ENCODE data around the gene PTPRN2.

- TF ChIP-seq, protein P1, sequence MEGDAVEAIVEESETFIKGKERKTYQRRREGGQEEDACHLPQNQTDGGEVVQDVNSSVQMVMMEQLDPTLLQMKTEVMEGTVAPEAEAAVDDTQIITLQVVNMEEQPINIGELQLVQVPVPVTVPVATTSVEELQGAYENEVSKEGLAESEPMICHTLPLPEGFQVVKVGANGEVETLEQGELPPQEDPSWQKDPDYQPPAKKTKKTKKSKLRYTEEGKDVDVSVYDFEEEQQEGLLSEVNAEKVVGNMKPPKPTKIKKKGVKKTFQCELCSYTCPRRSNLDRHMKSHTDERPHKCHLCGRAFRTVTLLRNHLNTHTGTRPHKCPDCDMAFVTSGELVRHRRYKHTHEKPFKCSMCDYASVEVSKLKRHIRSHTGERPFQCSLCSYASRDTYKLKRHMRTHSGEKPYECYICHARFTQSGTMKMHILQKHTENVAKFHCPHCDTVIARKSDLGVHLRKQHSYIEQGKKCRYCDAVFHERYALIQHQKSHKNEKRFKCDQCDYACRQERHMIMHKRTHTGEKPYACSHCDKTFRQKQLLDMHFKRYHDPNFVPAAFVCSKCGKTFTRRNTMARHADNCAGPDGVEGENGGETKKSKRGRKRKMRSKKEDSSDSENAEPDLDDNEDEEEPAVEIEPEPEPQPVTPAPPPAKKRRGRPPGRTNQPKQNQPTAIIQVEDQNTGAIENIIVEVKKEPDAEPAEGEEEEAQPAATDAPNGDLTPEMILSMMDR (IDR thresholded peaks at IDR 0.05; ENCODE audit: low read depth, low read length) = no peak
- no peak for TF ChIP-seq POLR2A (IDR thresholded peaks at IDR 0.05; ENCODE audit: extremely low read depth, insufficient read length)
- no peak for TF ChIP-seq MAX (IDR thresholded peaks at IDR 0.05; ENCODE audit: low read depth, low read length)
- no peak for TF ChIP-seq MYC (IDR thresholded peaks at IDR 0.05; ENCODE audit: low read depth, low read length)
Observed at GRCh38 chr7:157652954-157653826, 934.4 kb downstream of the PTPRN2 start.
